ENCODE results near the gene PEX5L. TPM values are rescaled to one million over a fixed set of nuclear protein-coding genes. Genes with fewer than 3 reads are reported as not detected.

PEX5L gene
- total and polyA plus RNA-seq, 2 experiments from 2014 or later, result 6.3 to 7.0 TPM

DNA sequence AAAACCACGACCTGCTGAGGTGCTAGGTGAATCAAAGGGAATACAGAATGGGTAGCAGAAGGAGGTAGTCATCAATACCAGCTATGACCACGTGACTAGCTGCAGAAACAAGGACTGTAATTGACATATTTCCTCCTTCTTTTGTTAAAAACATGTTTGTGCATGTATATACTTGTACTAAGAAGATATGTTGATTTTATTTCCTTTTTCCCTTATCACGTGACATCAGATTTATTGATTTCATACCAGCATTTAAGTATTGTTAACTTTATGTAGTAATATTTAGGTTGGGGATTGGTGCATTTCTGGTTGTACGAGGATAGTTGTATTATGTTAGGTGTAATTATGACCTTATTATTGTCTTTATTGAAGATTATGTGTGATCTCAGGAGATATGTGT lies 36.2 kb downstream of the PEX5L start:
- Mint-ChIP-seq H3K27ac (no peak overlapping the region), H3K9me3 (peaks cover 8% of the 10 kb centered on the region; the same call in 2 of the 3 replicates)
- ATAC-seq, result no peak

More for the DNA sequence above, 36.2 kb downstream of the PEX5L start:
- TF ChIP-seq, protein P1, sequence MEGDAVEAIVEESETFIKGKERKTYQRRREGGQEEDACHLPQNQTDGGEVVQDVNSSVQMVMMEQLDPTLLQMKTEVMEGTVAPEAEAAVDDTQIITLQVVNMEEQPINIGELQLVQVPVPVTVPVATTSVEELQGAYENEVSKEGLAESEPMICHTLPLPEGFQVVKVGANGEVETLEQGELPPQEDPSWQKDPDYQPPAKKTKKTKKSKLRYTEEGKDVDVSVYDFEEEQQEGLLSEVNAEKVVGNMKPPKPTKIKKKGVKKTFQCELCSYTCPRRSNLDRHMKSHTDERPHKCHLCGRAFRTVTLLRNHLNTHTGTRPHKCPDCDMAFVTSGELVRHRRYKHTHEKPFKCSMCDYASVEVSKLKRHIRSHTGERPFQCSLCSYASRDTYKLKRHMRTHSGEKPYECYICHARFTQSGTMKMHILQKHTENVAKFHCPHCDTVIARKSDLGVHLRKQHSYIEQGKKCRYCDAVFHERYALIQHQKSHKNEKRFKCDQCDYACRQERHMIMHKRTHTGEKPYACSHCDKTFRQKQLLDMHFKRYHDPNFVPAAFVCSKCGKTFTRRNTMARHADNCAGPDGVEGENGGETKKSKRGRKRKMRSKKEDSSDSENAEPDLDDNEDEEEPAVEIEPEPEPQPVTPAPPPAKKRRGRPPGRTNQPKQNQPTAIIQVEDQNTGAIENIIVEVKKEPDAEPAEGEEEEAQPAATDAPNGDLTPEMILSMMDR (conservative IDR thresholded peaks at IDR 0.05; ENCODE audit: low read depth in 2 of 2), result no peak
- TF ChIP-seq ZNF331 (CRISPR knock-in tag; IDR thresholded peaks at IDR 0.05; ENCODE audit: low read depth), result no peak
- TF ChIP-seq, protein P2, sequence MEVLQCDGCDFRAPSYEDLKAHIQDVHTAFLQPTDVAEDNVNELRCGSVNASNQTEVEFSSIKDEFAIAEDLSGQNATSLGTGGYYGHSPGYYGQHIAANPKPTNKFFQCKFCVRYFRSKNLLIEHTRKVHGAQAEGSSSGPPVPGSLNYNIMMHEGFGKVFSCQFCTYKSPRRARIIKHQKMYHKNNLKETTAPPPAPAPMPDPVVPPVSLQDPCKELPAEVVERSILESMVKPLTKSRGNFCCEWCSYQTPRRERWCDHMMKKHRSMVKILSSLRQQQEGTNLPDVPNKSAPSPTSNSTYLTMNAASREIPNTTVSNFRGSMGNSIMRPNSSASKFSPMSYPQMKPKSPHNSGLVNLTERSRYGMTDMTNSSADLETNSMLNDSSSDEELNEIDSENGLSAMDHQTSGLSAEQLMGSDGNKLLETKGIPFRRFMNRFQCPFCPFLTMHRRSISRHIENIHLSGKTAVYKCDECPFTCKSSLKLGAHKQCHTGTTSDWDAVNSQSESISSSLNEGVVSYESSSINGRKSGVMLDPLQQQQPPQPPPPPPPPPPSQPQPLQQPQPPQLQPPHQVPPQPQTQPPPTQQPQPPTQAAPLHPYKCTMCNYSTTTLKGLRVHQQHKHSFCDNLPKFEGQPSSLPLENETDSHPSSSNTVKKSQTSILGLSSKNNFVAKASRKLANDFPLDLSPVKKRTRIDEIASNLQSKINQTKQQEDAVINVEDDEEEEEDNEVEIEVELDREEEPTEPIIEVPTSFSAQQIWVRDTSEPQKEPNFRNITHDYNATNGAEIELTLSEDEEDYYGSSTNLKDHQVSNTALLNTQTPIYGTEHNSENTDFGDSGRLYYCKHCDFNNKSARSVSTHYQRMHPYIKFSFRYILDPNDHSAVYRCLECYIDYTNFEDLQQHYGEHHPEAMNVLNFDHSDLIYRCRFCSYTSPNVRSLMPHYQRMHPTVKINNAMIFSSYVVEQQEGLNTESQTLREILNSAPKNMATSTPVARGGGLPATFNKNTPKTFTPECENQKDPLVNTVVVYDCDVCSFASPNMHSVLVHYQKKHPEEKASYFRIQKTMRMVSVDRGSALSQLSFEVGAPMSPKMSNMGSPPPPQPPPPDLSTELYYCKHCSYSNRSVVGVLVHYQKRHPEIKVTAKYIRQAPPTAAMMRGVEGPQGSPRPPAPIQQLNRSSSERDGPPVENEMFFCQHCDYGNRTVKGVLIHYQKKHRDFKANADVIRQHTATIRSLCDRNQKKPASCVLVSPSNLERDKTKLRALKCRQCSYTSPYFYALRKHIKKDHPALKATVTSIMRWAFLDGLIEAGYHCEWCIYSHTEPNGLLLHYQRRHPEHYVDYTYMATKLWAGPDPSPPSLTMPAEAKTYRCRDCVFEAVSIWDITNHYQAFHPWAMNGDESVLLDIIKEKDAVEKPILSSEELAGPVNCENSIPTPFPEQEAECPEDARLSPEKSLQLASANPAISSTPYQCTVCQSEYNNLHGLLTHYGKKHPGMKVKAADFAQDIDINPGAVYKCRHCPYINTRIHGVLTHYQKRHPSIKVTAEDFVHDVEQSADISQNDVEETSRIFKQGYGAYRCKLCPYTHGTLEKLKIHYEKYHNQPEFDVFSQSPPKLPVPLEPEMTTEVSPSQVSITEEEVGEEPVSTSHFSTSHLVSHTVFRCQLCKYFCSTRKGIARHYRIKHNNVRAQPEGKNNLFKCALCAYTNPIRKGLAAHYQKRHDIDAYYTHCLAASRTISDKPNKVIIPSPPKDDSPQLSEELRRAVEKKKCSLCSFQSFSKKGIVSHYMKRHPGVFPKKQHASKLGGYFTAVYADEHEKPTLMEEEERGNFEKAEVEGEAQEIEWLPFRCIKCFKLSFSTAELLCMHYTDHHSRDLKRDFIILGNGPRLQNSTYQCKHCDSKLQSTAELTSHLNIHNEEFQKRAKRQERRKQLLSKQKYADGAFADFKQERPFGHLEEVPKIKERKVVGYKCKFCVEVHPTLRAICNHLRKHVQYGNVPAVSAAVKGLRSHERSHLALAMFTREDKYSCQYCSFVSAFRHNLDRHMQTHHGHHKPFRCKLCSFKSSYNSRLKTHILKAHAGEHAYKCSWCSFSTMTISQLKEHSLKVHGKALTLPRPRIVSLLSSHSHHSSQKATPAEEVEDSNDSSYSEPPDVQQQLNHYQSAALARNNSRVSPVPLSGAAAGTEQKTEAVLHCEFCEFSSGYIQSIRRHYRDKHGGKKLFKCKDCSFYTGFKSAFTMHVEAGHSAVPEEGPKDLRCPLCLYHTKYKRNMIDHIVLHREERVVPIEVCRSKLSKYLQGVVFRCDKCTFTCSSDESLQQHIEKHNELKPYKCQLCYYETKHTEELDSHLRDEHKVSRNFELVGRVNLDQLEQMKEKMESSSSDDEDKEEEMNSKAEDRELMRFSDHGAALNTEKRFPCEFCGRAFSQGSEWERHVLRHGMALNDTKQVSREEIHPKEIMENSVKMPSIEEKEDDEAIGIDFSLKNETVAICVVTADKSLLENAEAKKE (CRISPR knock-in tag; IDR thresholded peaks at IDR 0.05), result no peak
- TF ChIP-seq, protein P3, sequence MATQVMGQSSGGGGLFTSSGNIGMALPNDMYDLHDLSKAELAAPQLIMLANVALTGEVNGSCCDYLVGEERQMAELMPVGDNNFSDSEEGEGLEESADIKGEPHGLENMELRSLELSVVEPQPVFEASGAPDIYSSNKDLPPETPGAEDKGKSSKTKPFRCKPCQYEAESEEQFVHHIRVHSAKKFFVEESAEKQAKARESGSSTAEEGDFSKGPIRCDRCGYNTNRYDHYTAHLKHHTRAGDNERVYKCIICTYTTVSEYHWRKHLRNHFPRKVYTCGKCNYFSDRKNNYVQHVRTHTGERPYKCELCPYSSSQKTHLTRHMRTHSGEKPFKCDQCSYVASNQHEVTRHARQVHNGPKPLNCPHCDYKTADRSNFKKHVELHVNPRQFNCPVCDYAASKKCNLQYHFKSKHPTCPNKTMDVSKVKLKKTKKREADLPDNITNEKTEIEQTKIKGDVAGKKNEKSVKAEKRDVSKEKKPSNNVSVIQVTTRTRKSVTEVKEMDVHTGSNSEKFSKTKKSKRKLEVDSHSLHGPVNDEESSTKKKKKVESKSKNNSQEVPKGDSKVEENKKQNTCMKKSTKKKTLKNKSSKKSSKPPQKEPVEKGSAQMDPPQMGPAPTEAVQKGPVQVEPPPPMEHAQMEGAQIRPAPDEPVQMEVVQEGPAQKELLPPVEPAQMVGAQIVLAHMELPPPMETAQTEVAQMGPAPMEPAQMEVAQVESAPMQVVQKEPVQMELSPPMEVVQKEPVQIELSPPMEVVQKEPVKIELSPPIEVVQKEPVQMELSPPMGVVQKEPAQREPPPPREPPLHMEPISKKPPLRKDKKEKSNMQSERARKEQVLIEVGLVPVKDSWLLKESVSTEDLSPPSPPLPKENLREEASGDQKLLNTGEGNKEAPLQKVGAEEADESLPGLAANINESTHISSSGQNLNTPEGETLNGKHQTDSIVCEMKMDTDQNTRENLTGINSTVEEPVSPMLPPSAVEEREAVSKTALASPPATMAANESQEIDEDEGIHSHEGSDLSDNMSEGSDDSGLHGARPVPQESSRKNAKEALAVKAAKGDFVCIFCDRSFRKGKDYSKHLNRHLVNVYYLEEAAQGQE (IDR thresholded peaks at IDR 0.05; ENCODE audit: unreplicated experiment), result no peak
- H3K27me3 Mint-ChIP-seq (ENCODE audit: insufficient read depth, low read depth, poor library complexity), result peaks cover 2% of the 10 kb centered on the region
- Histone ChIP-seq H2AFZ (no peak overlapping the region), H3K9me2 (ENCODE audit: insufficient read depth) (no peaks in the 10 kb centered on the region), H3F3A (replicated peaks; ENCODE audit: low read depth) (no peaks in the 10 kb centered on the region), H3K27ac (ENCODE audit: low read depth) (no peak overlapping the region), H3K36me3 (ENCODE audit: insufficient read depth) (no peaks in the 10 kb centered on the region), H3K4me2 (no peak overlapping the region), H3K27me3 (ENCODE audit: insufficient read depth) (no peaks in the 10 kb centered on the region), H3K79me2 (replicated peaks; ENCODE audit: insufficient read depth) (no peaks in the 10 kb centered on the region), H3K4me1 (ENCODE audit: insufficient read depth) (no peaks in the 10 kb centered on the region), H3K4me3 (no peak overlapping the region), H4K20me1 (replicated peaks; ENCODE audit: insufficient read depth) (no peaks in the 10 kb centered on the region)
- H3K4me3 Mint-ChIP-seq, result no peak overlapping the region
- no peak for DNase-seq (ENCODE audit: low spot score)
- H3K36me3 Mint-ChIP-seq (ENCODE audit: low read depth), result peaks cover 16% of the 10 kb centered on the region; the same call in 2 of the 3 replicates
- no peaks in the 10 kb centered on the region for H3K4me1 Mint-ChIP-seq
